Vagina (tissue), 2 donors: ENCODE measurements around the gene TAGAP.

Source experiments
- CTCF ChIP-seq, 3 experiments: fragments of 450-650 bp in 2 of 3; fragments of 200-600 bp in 1 of 3; sonication (generic) in 1 of 3; IDR thresholded peaks; one replicate each; pipeline ENCODE4 v1.5.1; 2017 to 2019; ENCODE audit warnings: antibody characterized with exemption in 3 of 3, mild to moderate bottlenecking in 2 of 3, moderate library complexity in 2 of 3
- POLR2AphosphoS5 ChIP-seq, 2 donors: sonication (generic); formaldehyde crosslinking; IDR thresholded peaks; one replicate each; pipeline ENCODE4 v1.9.0; 2017; ENCODE audit warnings: antibody characterized with exemption in 2 of 2, mild to moderate bottlenecking in 2 of 2, low read depth in 1 of 2; ENCODE audit not compliant: insufficient read depth in 1 of 2

- TF ChIP-seq CTCF (IDR thresholded peaks at IDR 0.05), result no peak
- TF ChIP-seq POLR2AphosphoS5 (IDR thresholded peaks at IDR 0.05; ENCODE audit: insufficient read depth in 1 of 2, low read depth in 1 of 2), result no peak
Measured at GRCh38 chr6:159062564-159062945, 17.8 kb upstream of the TAGAP start.
